Activated naive CD4-positive, alpha-beta T cell treated with anti-CD3 and anti-CD28 coated beads for 36 hours (primary cell): Measurements from ENCODE around the gene ATL1. TPM values are rescaled to one million over a fixed set of nuclear protein-coding genes. Genes with fewer than 3 reads are reported as not detected.
"Not testable (repeated sequence)": the region's sequence is repeated elsewhere in the genome, so short reads cannot be mapped to it uniquely, and the experiment has no call there.

Source experiments
- CTCF ChIA-PET: fragments of 350-600 bp; sonication (Branson Sonifier 250); formaldehyde crosslinking; loops from one replicate; lab custom pipeline; 2021; ENCODE audit warnings: antibody characterized with exemption; lab: Charles Lee
- DNase-seq: peaks from one replicate; pipeline ENCODE4 v3.0.0-alpha.2; 2020
- H3K27ac Mint-ChIP-seq: one replicate; pipeline ENCODE4 v1.8.0; 2021; ENCODE audit warnings: mild to moderate bottlenecking, mixed read lengths
- H3K27me3 Mint-ChIP-seq: one replicate; pipeline ENCODE4 v1.8.0; 2021; ENCODE audit warnings: low read depth, mixed read lengths
- H3K36me3 Mint-ChIP-seq: one replicate; pipeline ENCODE4 v1.8.0; 2021; ENCODE audit warnings: low read depth, mixed read lengths
- H3K4me1 Mint-ChIP-seq: one replicate; pipeline ENCODE4 v1.8.0; 2021; ENCODE audit warnings: low read depth, mixed read lengths
- H3K4me3 Mint-ChIP-seq: one replicate; pipeline ENCODE4 v1.8.0; 2021; ENCODE audit warnings: mild to moderate bottlenecking, moderate library complexity, mixed read lengths
- H3K9me3 Mint-ChIP-seq: one replicate; pipeline ENCODE4 v1.8.0; 2021; ENCODE audit warnings: mixed read lengths
- intact Hi-C: fragments of 100-400 bp; cut with micrococcal nuclease; formaldehyde crosslinking; loops from one replicate; pipeline ENCODE4 v1.15.1; 2023
- total RNA-seq, 2 experiments: library from RNA; stranded (reverse); gene quantifications; one replicate each; pipeline ENCODE4 v1.2.3, GENCODE V29; 2021

The ATL1 gene
- total RNA-seq, 2 experiments from 2014 or later = 1.0 TPM; not detected in 1

DNA sequence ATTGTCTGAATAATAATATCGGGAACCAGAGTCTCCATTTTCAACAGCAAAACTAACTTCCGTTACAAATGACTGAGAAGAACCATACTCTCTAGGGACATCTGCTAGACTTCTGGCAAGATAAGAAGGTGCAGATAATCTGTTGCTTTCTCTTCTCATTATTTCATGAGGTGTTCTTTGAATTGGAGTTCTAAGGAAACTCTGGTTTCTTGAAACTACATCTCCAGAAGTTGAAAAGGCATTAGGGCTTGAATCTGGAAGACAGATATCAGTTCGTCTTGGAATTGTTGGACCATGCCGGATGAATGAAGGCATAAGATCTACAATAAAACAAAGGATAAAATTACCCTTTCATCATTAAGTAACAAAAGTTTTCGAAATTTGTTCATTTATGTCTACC, 105.4 kb downstream of the ATL1 start:
- not testable (repeated sequence) for H3K9me3 Mint-ChIP-seq

DNA sequence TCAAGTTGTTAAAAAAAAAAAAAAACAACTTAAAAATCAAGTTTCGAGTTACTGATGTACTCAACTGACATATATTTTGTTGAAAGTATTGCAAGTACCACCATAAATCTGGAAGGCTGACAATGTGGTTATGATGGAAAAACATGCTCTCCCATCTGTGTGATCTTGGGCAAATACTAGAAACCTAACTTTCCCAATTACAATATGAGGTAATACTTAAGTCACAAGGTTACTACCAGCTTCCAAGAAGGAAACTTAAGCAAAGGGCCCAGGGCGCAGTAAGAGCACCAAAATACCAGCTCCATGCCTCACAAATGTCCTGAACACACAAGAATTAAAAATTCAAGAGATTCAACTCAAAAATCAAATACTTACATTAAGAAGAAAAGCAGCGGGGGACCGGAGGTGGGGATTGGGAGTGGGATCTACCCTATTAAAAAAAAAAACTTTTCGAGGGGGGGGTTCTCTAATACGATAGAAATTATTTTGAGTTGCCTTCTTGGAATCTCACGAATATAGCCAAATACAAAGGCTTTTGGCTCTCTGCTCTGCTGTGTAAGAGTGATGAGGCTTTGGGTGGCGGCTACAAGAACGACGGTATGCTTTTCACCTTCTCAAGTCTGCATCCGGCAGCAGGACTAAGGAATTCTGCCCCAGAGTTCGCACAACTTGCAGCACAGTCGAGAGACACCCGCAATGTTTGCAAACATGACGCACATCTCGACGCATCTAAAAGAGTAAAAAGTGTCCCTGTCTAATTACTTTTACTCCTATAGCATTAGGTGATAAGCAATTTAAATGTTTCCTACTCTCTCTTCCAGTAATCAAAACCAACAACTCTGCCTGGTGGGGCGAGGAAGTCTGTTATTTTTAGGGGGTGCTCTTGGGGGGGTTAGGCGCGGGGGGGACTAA, 107.1 kb downstream of the ATL1 start:
- H3K27ac Mint-ChIP-seq = peak overlapping the region; percentile 56
- CTCF ChIA-PET = interaction anchor here (0.5 to 1.5 kb wide), 8 partner anchors 11 to 418 kb away, joined by 3 to 5 read pairs (median 3); no protein-coding TSS in a partner anchor
- H3K4me3 Mint-ChIP-seq = no peak overlapping the region
- no peaks in the 10 kb centered on the region for H3K9me3 Mint-ChIP-seq
- peaks cover 14% of the 10 kb centered on the region for H3K4me1 Mint-ChIP-seq
- intact Hi-C loops = loop anchor here (1.0 to 10.0 kb wide), 4 partner anchors 59 to 578 kb away; partner anchors contain the start of genes DMAC2L, L2HGDH, MAP4K5 and TMX1
- peaks cover 8% of the 10 kb centered on the region for H3K36me3 Mint-ChIP-seq
- DNase-seq = peak; percentile 61
- no peaks in the 10 kb centered on the region for H3K27me3 Mint-ChIP-seq

More for the DNA sequence above, 105.4 kb downstream of the ATL1 start:
- DNase-seq, H3K27ac Mint-ChIP-seq, CTCF ChIA-PET, H3K4me3 Mint-ChIP-seq, H3K27me3 Mint-ChIP-seq: not testable (repeated sequence)
- intact Hi-C loops = loop anchor here (5.0 to 10.0 kb wide), 2 partner anchors 133 to 580 kb away; partner anchors contain the start of genes MAP4K5 and TMX1
- Mint-ChIP-seq H3K4me1 (peaks cover 14% of the 10 kb centered on the region), H3K36me3 (peaks cover 19% of the 10 kb centered on the region)

GRCh38 chr14:50667684-50667995, 107.7 kb downstream of the ATL1 start:
- Mint-ChIP-seq H3K27ac (peak overlapping the region; percentile 56), H3K9me3 (no peaks in the 10 kb centered on the region), H3K36me3 (peaks cover 8% of the 10 kb centered on the region), H3K4me3 (no peak overlapping the region), H3K4me1 (peaks cover 14% of the 10 kb centered on the region), H3K27me3 (no peaks in the 10 kb centered on the region)
- DNase-seq = peak; percentile 42
- intact Hi-C loops = loop anchor here (1.0 to 10.0 kb wide), 4 partner anchors 59 to 577 kb away; partner anchors contain the start of genes DMAC2L, L2HGDH, MAP4K5 and TMX1
- CTCF ChIA-PET = no interaction called here

- H3K4me1 Mint-ChIP-seq = peaks cover 14% of the 10 kb centered on the region
- no peaks in the 10 kb centered on the region for H3K9me3 Mint-ChIP-seq
- no peak within 1 kb of the TSS for H3K4me3 Mint-ChIP-seq
- intact Hi-C loops = loop anchor here (1.0 to 10.0 kb wide), 8 partner anchors 58 to 577 kb away; partner anchors contain the start of genes DMAC2L, L2HGDH, MAP4K5 and NIN
- no peaks in the 10 kb centered on the region for H3K27me3 Mint-ChIP-seq
- DNase-seq = peak; percentile 65
- CTCF ChIA-PET = interaction anchor here (0.8 kb wide), 1 partner anchor 109 kb away, joined by 3 read pairs; no protein-coding TSS in a partner anchor
- H3K27ac Mint-ChIP-seq = peak within 1 kb of the TSS; percentile 56
- peaks cover 8% of the 10 kb centered on the region for H3K36me3 Mint-ChIP-seq
Observed at GRCh38 chr14:50667996-50668825, 108.3 kb downstream of the ATL1 start, which contains the start of gene SAV1. Gene SAV1 (minus strand): TSS chr14:50668306. CDS start chr14:50667967, 339 bp downstream.

- intact Hi-C loops = loop anchor here (1.0 to 10.0 kb wide), 6 partner anchors 94 to 576 kb away; partner anchors contain the start of genes MAP4K5, NIN and TMX1
- peaks cover 10% of the 10 kb centered on the region for H3K4me1 Mint-ChIP-seq
- CTCF ChIA-PET = interaction anchor here (0.8 kb wide), 1 partner anchor 108 kb away, joined by 3 read pairs; no protein-coding TSS in a partner anchor
- no peak overlapping the region for H3K4me3 Mint-ChIP-seq
- H3K9me3 Mint-ChIP-seq = no peaks in the 10 kb centered on the region
- no peak for DNase-seq
- H3K36me3 Mint-ChIP-seq = peaks cover 6% of the 10 kb centered on the region
- no peaks in the 10 kb centered on the region for H3K27me3 Mint-ChIP-seq
- no peak overlapping the region for H3K27ac Mint-ChIP-seq
Observed at GRCh38 chr14:50668826-50669143, 108.8 kb downstream of the ATL1 start.

GRCh38 chr14:50669441-50669986, 109.6 kb downstream of the ATL1 start:
- intact Hi-C loops = loop anchor here (2.0 to 10.0 kb wide), 4 partner anchors 93 to 575 kb away; partner anchors contain the start of genes MAP4K5, NIN and TMX1
- H3K36me3 Mint-ChIP-seq = peaks cover 4% of the 10 kb centered on the region
- no peaks in the 10 kb centered on the region for H3K27me3 Mint-ChIP-seq
- H3K27ac Mint-ChIP-seq = no peak overlapping the region
- H3K4me3 Mint-ChIP-seq = no peak overlapping the region
- no peaks in the 10 kb centered on the region for H3K9me3 Mint-ChIP-seq
- no peak for DNase-seq
- CTCF ChIA-PET = interaction anchor here (1.1 to 1.7 kb wide), 2 partner anchors 93 to 104 kb away, joined by 3 to 4 read pairs; no protein-coding TSS in a partner anchor
- peaks cover 8% of the 10 kb centered on the region for H3K4me1 Mint-ChIP-seq

DNA sequence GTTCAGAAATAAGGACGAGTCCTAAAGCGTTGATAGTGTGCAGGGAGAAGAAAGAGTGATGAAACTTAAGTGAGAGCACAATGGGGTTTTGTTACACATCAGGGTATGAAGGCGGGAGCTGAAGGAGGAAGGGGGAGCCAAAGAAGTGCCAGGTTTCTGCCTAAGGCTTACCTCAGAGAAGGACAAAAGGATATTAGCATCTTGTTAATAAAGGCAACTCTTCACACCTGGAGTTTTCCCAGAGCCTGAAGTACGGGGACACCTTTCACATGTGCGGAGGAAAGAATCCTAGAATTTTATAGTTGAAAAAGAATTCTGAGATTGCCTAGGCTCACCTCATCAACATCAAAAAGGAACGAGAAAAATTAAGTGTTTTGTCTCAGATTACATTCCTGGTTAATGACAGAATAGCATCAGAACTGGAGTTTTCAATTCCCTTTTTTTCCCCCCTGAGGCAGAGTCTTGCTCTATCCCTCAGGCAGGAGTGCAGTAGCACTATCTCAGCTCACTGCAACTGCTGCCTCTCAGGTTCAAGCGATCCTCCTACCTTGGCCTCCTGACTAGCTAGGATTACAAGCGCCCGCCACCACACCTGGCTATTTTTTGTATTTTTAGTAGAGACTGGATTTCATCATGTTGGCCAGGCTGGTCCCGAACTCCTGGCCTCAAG, 110.4 kb downstream of the ATL1 start:
- intact Hi-C loops = no loop called here
- H3K27ac Mint-ChIP-seq = no peak overlapping the region
- H3K4me1 Mint-ChIP-seq = peaks cover 8% of the 10 kb centered on the region
- no peaks in the 10 kb centered on the region for H3K36me3 Mint-ChIP-seq
- no peaks in the 10 kb centered on the region for H3K9me3 Mint-ChIP-seq
- no peak for DNase-seq
- H3K4me3 Mint-ChIP-seq = no peak overlapping the region
- no peaks in the 10 kb centered on the region for H3K27me3 Mint-ChIP-seq
- CTCF ChIA-PET = interaction anchor here (1.1 to 1.7 kb wide), 3 partner anchors 92 to 107 kb away, joined by 3 to 4 read pairs (median 3); no protein-coding TSS in a partner anchor

GRCh38 chr14:50670866-50671256, 110.9 kb downstream of the ATL1 start:
- Mint-ChIP-seq H3K4me1 (peaks cover 8% of the 10 kb centered on the region), H3K27ac (no peak overlapping the region), H3K36me3 (no peaks in the 10 kb centered on the region), H3K9me3 (no peaks in the 10 kb centered on the region), H3K4me3 (no peak overlapping the region), H3K27me3 (no peaks in the 10 kb centered on the region)
- CTCF ChIA-PET = interaction anchor here (0.6 to 1.7 kb wide), 3 partner anchors 91 to 888 kb away, joined by 3 to 4 read pairs (median 3); no protein-coding TSS in a partner anchor
- no peak for DNase-seq
- intact Hi-C loops = no loop called here

DNA sequence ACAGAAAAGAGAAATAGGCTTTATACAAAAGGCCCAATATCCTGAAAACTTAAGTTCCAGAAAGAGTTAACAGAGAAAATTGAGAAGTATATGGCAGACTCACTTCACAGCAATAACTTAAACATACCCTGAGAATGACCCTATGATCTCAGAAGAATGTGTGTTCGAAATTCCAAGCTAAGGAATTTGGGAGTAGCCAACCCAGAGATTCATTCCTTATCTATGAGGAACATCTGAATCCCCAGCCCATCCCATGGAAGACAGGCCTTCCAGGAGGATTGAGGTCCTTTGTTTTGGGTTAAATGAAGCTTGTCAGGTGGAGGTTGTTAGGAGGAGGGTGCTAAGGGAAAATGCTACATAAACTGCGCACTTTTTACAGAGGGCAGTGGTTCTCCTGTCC, 115.7 kb downstream of the ATL1 start:
- H3K27me3 Mint-ChIP-seq = no peaks in the 10 kb centered on the region
- H3K4me3 Mint-ChIP-seq = no peak overlapping the region
- peaks cover 16% of the 10 kb centered on the region for H3K4me1 Mint-ChIP-seq
- no peak for DNase-seq
- intact Hi-C loops = no loop called here
- no peaks in the 10 kb centered on the region for H3K9me3 Mint-ChIP-seq
- CTCF ChIA-PET = no interaction called here
- H3K36me3 Mint-ChIP-seq = no peaks in the 10 kb centered on the region
- H3K27ac Mint-ChIP-seq = no peak overlapping the region

DNA sequence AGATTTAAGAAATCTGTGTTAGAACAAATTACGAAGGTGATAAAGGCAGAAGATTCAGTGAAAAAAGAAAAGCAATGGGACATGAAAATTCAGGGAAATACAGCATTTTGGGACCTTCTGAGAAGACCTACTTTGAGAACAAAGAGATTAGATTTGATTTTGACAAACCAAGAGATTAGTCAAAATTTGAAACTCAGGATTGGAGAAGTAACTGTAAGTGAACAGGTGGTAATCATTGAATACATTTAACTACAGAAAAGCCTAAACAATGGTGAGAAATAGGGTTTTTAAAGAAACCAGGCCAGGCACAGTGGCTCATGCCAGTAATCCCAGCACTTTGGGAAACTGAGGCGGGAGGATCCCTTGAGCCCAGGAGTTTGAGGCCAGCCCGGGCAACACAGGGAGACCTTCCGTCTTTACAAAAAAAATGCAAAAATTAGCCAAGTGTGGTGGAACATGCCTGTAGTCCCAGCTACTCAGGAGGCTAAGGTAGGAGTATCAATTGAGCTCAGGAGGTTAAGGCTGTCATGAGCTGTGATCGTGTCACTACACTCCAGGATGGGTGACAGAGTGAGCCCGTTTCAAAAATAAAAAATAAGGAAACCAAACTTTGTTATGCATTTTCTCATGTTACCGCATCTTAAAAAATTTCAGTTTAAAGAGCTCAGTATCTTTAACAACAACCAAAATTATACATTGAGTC, 117.0 kb downstream of the ATL1 start:
- no peaks in the 10 kb centered on the region for H3K27me3 Mint-ChIP-seq
- no peaks in the 10 kb centered on the region for H3K9me3 Mint-ChIP-seq
- no peak overlapping the region for H3K4me3 Mint-ChIP-seq
- no peaks in the 10 kb centered on the region for H3K36me3 Mint-ChIP-seq
- peaks cover 16% of the 10 kb centered on the region for H3K4me1 Mint-ChIP-seq
- H3K27ac Mint-ChIP-seq = no peak overlapping the region
- CTCF ChIA-PET = interaction anchor here (0.6 to 1.2 kb wide), 3 partner anchors 38 to 98 kb away, joined by 3 to 4 read pairs (median 4); no protein-coding TSS in a partner anchor
- DNase-seq = no peak
- intact Hi-C loops = no loop called here
